GM19438 (cell line): ENCODE data around the gene NCOA7.
"Not testable (repeated sequence)": the region's sequence is repeated elsewhere in the genome, so short reads cannot be mapped to it uniquely, and the experiment has no call there.

ENCODE experiments used
- ATAC-seq: cut with Tn5 transposase; IDR thresholded peaks from one replicate; pipeline ENCODE4 v1.9.1; 2021; ENCODE audit warnings: low read depth; ENCODE audit not compliant: unreplicated experiment

Gene NCOA7

DNA sequence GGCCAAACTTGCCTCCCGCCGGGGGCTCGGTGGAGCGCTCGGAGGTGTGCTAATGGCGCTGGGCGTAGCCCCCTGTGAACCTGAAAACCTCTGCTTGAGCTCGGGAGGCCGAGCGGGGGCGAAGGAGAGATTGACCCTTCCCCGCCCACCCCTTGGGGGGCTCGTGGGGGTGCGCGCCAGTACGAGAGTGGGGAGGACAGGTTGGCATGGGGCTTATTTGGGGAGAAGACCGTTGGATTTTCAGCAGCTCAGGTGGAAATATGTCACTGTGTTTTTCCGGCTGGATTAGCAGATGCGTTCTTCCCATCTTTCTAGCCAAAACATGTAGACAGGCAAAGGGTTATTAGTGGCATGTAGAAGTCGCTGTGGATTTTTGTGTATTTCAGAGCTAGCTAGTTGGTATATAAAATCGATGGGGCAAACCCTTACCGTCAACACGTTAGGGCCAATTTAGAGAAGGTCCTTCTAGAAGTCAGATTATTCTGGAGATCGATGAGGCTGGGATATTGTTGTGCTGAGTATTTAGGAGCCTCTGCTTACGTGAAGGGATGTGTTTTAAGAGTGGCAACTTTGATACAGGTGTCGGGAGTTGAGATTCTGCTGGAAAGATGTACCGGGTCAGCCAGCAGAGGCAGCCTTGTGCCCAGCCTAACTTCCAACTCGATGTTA, 525 bp downstream of the NCOA7 start:
- ATAC-seq = peak; percentile 32

DNA sequence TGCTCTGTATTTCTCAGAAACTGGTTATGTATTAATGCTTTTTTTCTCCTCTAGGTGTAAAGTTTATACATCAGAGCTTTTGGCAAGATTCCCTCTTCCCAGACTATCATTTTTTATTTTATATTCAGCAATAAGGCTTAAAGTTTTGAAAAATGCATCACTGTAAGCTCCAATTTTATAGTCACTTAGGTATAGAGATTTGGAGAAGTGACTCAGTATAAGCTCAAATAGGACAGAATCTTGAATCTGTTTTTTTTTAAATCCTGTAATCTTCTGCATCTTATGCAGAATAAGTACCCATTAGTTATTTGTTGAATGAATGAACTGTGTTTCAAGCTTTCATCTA, 1.0 kb downstream of the NCOA7 start:
- no peak for ATAC-seq

DNA sequence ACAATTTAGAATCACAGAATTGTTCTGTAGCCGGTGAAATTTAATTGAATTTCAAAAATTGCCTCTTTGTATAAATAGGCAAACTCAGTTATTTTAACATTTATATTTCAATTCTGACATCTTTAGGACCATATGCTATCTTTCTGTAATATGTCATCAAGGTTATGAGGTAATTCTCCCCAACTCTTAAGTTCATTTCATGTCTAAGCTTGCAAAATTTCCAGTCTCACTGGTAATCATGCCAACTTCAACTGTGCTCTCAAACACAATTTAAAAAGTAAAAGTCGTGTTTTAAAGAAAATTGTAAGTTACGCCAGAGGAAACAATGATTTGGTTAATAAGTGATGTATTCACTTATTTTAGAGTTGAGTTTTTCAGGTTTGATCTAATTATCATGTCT, 1.4 kb downstream of the NCOA7 start:
- no peak for ATAC-seq

DNA sequence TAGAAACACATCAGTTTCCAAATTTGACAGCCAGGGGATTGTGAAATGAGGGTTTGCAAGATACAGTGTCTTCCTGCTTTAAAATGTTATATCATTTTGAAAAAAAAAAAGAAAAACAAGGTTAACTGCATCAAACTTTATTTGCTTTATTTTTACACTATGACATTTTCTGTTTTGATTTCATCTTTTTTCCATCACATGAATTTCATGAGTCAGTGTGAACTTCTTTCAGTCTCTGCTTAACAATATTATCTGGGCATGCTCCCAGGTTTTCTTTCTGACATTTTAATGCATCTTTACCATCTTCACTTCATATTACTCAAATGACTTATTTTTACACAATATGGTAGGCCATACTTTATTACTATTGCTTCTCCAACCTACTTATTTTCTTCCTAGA, 1.9 kb downstream of the NCOA7 start:
- no peak for ATAC-seq

DNA sequence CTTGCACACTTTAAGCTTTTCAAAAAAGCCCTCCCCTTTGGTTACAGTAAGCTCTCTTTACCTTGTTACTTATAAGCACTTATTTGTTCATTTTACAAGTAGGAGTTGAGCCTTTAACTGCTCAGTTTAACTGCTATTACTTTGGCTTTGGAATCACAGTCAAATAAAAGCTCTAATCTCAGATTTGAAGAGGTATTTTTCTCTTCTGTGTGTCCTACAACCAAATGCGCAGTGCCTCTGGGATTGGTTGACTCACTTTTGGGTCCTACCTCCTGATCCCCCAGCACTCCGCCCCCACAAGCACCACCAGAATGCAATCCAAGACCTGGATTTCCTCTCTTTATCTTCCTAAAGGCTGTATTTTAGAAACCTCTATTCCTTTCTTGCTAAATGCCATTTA, 2.5 kb downstream of the NCOA7 start:
- ATAC-seq = no peak

DNA sequence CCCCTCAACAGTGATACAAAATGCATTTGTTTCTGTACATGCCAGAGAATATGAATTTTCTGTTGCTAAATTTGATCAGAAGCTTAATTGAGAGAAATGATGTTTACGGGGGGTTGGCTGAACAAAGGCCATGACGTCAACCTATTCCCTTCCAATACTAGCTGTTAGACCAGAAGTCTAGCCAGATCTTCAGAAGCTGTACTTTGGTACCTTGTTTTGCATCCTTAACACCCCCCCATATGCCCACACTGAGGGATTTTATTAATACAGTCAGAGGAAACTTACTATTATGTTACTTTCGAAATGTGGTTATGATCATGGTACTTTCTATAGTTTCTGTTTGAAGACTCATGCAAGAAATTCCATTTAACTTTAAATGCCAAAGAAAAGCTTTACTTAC, 3.1 kb downstream of the NCOA7 start:
- no peak for ATAC-seq

DNA sequence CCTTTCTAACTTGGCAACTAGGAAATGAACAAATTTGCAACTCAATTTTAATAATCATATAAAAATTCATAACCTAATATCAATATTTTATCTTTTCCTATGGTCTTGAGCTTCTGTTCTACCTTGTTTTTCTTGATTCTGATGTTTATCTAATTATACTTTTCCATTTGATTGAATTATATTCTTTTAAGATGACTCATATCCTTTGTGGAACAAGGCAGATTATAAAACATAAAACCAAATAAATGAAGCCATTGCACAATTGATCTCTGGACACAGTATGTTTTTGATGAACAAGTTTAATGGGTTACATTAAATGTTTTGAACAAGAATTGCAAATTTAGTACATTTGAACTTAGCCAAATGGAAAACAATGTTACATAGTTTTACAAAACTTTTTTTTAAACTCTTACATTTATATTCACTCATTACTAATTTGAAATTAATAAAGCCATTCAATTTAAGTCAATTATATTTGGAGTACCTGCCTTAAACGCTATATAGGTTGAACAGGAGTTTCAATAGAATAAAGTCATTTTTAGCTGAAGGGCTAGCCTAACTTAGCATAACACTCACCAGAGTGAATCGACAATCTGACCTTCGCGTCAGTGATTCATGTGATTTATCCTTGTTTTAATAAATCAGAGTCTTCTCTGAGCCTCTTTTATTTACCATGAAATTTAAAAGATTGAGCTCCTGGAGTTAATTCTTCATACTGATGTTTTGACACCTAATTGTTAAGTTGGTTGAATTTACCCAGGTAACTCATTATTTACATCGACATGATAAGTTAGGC, 3.8 kb downstream of the NCOA7 start:
- no peak for ATAC-seq

DNA sequence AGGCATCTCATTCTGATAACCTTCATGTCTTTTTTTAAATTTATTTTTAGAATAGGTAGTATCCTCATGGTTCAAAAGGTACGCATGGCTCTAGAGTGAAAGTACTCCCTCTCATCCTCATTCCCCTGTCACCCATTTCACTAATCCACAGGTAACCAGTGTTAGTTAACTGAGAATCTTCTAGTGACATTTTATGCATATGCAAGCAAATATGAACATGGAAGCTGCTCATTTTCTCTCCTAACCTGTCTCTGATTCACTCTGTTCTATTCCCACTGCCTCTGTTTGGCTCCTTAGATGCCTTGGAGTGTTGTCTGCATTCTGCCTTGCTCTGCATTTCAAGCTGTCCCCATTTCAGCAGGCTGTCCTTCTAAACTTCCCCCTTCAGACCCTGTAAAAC, 4.5 kb downstream of the NCOA7 start:
- no peak for ATAC-seq

DNA sequence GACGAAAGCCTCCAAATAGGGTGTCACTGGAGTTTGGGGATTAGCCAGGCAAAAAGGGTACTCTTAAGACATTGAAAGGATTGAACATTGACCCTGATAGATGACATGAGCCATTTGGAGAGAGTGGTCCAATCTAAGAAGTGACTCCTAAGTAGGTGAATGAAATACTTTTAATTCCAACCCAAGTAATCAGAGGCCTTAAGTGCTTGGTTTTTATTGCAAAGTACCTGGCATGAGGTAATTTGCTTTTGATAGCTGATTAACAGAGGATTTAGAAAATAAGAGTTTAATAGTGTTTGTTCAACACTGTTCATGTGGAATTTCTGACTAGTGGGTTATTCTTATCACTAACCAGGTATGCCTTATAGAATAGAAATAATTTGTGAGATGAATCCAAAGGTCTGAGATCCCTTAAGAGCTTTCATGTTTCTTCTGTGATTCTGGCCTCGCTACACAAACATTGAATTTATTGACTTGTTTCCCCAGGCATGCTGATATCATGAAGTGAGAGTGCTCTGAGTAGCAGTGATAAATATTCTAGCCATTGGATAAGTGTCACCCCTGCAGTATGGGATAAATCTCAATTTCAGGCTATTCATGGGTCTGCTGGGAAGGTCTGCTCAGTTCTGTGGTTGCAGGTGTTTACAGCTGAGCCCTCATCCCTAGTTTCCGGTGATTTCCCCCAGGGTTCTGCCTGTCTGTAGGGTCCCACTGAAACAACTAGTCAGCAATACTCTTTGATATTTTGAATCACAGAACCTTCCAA, 6.5 kb downstream of the NCOA7 start:
- no peak for ATAC-seq

DNA sequence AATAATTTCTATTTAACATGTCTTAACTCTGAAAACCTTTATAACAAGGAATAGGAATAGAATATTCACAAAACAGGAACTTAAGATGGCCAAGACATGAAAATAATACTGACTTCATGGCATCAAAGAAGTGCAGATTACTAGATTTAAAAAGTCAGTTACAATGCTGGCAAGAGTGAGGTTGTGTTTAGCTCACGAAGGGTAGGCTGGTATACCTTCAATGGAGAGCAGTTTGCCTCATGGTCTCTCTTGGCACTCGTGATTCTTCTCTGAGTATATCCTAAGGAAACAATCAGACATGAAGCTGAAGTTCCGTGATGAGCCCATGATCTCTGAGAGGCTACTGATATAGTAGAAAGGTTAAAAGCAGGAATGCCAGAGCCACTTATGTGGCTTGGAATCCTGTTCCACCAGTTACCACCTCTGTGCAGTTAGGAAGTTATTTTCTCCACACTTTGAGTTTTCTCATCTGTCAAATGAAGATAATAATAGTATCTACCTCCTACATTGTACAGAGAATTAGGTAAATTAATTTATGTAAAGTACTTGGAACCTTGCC, 7.2 kb downstream of the NCOA7 start:
- no peak for ATAC-seq

DNA sequence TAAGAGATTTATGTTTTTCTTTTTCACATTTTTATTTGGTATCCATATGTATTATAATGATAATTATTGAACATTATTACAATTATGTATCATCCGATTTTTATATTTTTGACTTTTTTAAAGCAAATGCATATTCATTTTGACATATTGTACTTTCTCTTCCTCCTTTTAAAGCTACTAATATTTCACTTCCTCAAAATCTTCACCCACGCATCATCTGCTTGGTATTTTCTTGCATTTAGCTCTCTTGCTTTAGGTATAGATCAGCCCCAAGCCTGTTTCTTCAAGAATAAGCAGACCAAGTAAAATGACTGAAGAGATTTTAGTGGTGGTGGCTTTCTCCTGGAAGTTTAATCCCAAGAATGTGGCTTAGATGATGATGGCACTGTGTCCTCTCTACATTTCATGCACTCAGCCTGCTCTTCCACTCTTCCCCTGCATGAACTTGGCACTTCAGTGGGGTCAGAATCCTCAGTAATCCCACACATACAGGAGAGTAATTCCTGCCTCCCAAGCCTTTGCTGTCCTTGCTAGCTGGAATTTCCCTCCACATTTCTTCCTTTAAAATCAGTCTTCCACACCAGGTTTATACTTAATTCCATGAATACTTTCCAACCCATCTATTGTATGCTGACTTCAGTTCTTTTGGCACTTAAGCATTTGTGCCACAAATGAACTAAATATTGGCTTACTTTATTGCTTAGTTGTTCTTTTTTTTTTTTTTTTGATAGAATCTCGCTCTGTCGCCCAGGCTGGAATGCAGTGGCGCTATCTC, 8.2 kb downstream of the NCOA7 start:
- peak; percentile 84 for ATAC-seq

DNA sequence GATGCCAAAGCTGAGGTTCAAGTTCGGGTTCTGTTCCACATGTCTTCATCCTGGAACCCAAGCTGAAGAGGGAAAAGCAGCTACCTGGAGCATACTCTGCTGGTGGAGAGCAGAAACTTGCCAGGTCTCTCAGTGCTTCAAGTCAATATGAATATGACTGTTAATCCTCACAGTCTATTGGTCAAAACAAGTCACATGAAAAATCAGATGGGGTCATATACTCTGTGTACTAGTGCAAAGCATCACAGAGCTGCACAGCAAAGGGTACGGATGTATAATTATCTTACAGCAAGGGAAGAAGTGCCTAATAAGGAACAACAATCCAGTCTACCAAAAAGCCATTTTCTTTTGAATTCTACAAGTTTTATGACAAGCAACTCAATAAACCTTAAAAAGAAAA, 11.6 kb downstream of the NCOA7 start:
- peak; percentile 16 for ATAC-seq

DNA sequence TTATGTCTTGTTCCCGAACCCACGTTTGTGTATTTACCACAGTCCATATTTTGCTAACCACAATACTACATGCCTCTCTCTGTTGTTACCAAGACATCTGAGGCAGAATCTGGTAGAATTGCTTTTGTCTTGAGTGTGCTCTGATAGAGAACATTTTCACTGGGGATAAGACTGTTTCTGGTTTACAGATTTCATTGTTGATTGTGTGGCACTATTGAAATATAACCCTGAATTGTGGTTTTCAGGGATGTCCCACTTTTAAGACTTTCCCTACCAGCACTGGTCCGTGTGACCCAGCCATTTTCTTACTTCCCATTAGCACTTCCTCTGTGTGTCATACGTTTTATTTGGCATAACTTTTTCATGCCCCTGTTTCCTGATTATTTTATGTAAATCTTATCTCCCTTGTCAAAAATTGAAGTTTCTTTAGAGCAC, 12.2 kb downstream of the NCOA7 start:
- no peak for ATAC-seq

DNA sequence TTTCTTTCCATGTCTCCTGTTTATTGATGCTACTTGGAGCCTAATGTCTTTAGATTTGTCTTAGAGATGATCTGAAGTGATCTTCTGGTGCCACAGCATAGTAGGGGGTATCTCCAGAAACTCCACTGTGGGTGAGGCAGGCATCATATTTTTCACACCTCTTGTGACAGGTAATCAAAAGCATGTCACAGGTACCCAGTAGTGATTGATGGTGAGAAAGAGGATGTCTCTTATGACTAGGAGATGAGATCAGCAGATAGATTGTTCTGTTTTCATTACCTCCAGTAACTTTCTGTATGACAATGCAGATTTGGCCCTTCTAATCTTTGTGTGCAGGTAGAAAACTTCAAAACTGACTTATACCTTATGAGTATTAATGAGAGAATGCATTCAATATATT, 13.5 kb downstream of the NCOA7 start:
- ATAC-seq = no peak

DNA sequence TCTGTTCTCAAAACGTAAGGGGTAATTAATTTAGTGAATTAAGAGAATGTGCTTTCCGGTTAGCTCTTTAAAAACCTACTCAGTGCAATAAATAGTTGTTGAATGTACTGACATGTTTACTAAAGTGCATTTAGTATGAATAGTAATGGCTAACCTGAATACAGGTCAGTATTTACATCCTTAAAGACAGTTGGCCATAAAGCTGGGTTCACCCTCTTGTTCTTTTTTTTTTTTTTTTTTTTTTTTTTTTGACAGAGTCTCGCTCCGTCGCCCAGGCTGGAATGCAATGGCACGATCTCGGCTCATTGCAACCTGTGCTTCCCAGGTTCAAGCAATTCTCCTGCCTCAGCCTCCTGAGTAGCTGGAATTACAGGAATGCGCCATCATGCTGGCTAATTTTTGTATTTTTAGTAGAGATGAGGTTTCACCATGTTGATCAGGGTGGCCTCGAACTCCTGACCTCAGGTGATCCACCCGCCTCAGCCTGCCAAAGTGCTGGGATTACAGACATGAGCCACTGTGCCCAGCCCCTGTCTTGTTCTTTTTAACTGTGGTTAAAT, 14.2 kb downstream of the NCOA7 start:
- not testable (repeated sequence) for ATAC-seq

DNA sequence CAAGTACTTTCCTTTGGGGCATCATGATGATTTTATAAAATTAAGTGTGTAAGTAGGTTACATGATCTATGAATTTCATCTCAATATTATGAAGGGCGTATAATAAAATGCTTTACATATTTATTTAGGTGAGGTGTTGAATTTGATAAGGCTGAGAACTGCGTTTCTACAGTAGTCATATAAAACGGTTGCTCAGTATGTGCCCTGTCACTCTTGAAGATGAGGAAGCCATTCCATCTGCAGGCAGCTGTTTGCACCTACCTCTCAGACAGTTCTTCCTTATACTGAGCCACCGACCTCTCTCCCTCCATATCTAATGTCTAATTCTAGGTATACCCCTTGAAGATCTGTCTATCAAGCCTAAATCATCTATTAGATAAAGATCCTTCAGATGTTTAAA, 16.1 kb downstream of the NCOA7 start:
- ATAC-seq = no peak

DNA sequence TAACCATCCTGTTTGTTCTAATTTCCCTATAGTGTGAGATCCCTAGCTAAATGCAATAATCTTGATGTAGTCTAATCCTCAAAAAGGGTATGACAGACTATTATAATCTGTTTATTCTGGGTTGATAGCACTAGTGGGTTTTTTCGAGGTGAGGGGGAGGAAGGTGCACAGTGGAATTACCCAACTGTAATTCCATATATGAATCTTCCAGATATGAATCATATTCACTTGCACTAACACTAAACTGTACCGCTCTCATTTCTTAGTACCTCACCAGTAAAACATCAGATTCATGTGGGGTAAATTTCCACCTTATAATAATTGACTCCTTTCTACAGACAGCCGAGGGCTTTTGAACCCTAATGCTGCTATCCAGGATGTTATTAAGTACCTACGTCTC, 16.5 kb downstream of the NCOA7 start:
- ATAC-seq = no peak

DNA sequence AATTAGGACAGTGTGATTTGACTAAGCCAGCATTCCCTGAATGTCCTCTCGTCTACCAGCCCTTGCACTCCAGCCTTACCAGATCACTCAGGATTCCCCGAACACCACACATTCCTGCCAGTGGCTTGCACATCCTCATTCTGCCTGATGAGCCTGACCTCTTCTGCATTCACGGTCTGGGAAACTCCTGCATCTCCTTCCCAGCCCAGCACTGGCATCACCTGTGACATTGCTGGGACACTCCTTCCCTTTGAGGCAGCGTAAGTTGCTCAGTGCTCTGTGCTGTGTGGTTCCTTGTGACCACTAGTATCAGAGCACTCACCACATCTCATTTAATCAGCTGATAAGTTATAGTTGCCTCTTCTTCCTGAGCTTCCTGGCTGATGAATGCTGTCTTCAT, 17.3 kb downstream of the NCOA7 start:
- no peak for ATAC-seq

DNA sequence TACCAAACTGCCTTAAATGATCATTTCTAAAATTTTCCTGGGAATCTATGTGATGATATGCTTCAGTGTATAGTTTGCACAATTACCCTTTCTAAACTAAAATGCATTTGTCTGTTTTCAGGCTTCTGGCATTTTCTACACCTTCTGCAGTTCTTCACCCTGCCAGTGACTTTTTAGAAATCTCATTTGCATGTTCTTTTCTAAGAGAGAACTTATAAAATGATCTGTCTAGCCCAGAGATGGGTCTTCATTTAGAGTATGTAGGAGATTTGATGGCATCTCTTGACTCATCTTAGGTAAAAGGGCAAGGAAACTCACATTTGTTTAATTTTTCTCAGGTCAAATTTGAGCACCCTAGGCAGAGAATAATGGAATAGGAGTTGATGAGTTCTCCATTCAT, 17.8 kb downstream of the NCOA7 start:
- ATAC-seq = no peak

DNA sequence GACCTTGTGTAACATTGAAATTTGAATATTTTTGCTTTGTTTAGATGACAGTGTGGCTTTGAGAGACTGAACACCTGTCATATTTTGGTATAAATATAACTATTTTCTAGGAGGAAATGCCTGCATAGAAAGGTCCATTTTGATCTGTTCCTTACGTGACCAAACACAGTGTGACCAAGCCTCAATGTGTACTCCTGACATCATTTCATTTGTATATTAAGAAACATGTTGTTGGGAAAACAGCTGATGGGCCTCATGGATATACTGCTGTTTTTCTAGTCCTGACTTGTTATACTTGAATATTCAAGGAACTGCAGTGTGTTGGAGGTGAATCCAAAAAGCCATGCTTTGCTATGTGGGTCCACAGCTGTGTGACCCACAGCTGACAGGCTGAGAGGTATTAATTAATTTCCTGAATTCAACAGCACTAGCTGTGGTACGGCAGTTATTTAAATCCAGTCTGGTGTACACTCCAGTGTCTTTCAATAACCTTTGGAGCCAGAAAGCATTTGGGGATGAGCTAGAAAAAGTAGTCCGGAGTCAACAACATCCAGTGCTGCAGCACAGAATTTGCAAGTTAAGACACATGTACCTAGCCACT, 18.9 kb downstream of the NCOA7 start:
- no peak for ATAC-seq
